ENCODE results near the gene TRIM2. TPM values are rescaled to one million over a fixed set of nuclear protein-coding genes. Genes with fewer than 3 reads are reported as not detected.

TRIM2 gene
- polyA plus RNA-seq, 3 donors = 0.50 to 0.96 (median 0.76) TPM

DNA sequence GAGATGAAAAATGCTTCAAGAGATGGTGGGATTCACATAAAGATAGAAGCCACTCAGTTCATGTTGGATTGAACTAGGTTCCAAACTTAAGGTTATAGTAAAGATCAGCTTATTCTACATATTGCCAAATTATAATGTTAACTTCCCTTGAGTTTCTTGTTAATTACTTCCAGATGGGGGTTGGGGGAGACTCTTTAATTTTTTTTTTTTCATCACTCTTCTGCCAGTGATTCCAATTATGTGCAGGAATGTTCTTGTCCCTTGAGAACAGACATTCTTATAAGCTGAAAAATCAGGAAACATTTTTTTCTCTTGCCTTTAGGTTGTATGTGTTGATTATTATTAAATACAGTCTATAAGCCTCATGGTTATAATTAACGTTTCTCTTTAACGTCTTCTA is 170.2 kb downstream of the TRIM2 start:
- Histone ChIP-seq H3K36me3 (replicated peaks in 1 of 2; ENCODE audit: control insufficient read depth in 1 of 2, insufficient read depth in 2 of 2, low read length in 2 of 2) (peaks cover 6 to 38% of the 10 kb centered on the region in 2 donors), H3K4me1 (ENCODE audit: control insufficient read depth in 1 of 2, insufficient read depth in 2 of 2, low read length in 2 of 2) (no peaks in the 10 kb centered on the region), H2AFZ (ENCODE audit: insufficient read depth, low read depth, low read length, poor library complexity, severe bottlenecking) (no peak overlapping the region), H3K4me3 (replicated peaks in 1 of 3; ENCODE audit: low read depth in 2 of 3, low read length in 3 of 3) (no peak overlapping the region), H3K27me3 (ENCODE audit: control insufficient read depth in 2 of 2, insufficient read depth in 2 of 2, low read length in 2 of 2) (no peaks in the 10 kb centered on the region), H4K20me1 (ENCODE audit: insufficient read depth, low read length) (no peaks in the 10 kb centered on the region), H3K79me2 (ENCODE audit: insufficient read depth, low read length) (no peaks in the 10 kb centered on the region), H3K9ac (ENCODE audit: insufficient read depth, low read length, poor library complexity, severe bottlenecking) (no peak overlapping the region), H3K4me2 (replicated peaks; ENCODE audit: extremely low read depth, low read length, poor library complexity, severe bottlenecking) (no peak overlapping the region), H3K27ac (ENCODE audit: low read depth in 1 of 2, low read length in 2 of 2) (no peak overlapping the region), H3K9me3 (replicated peaks in 1 of 2; ENCODE audit: control insufficient read depth in 1 of 2, insufficient read depth in 1 of 2, low read length in 2 of 2) (no peaks in the 10 kb centered on the region)
- WGBS (ENCODE audit: insufficient coverage) = no CpG with 5 or more reads among the region's 2 CpGs
- DNase-seq = no peak
- intact Hi-C loops (cut with micrococcal nuclease) = no loop called here
- H3K36me3 Mint-ChIP-seq = peaks cover 25 to 36% of the 10 kb centered on the region in 2 donors
- TF ChIP-seq CTCF (IDR thresholded peaks at IDR 0.05) = no peak
- no peak overlapping the region for H3K4me3 Mint-ChIP-seq
- peaks cover 3 to 15% (median 10%) of the 10 kb centered on the region in 7 donors for H3K9me3 Mint-ChIP-seq
- no peak overlapping the region for H3K27ac Mint-ChIP-seq
- H3K4me1 Mint-ChIP-seq = no peaks in the 10 kb centered on the region
- peaks cover 0 to 2% (median 0%) of the 10 kb centered on the region in 3 donors for H3K27me3 Mint-ChIP-seq (ENCODE audit: low read depth in 3 of 3)

- Mint-ChIP-seq H3K4me1 (no peaks in the 10 kb centered on the region), H3K27me3 (ENCODE audit: low read depth in 3 of 3) (peaks cover 0 to 2% (median 0%) of the 10 kb centered on the region in 3 donors), H3K9me3 (peaks cover 3 to 14% (median 8%) of the 10 kb centered on the region in 7 donors), H3K36me3 (peaks cover 19 to 27% of the 10 kb centered on the region in 2 donors), H3K4me3 (no peak overlapping the region), H3K27ac (no peak overlapping the region)
- intact Hi-C loops (cut with micrococcal nuclease) = no loop called here
- Histone ChIP-seq H3K4me1 (ENCODE audit: control insufficient read depth in 1 of 2, insufficient read depth in 2 of 2, low read length in 2 of 2) (no peaks in the 10 kb centered on the region), H3K27me3 (ENCODE audit: control insufficient read depth in 2 of 2, insufficient read depth in 2 of 2, low read length in 2 of 2) (no peaks in the 10 kb centered on the region), H3K36me3 (replicated peaks in 1 of 2; ENCODE audit: control insufficient read depth in 1 of 2, insufficient read depth in 2 of 2, low read length in 2 of 2) (peaks cover 3 to 30% of the 10 kb centered on the region in 2 donors), H3K79me2 (ENCODE audit: insufficient read depth, low read length) (no peaks in the 10 kb centered on the region), H3K27ac (ENCODE audit: low read depth in 1 of 2, low read length in 2 of 2) (no peak overlapping the region), H4K20me1 (ENCODE audit: insufficient read depth, low read length) (no peaks in the 10 kb centered on the region), H3K4me2 (replicated peaks; ENCODE audit: extremely low read depth, low read length, poor library complexity, severe bottlenecking) (no peak overlapping the region), H3K9me3 (replicated peaks in 1 of 2; ENCODE audit: control insufficient read depth in 1 of 2, insufficient read depth in 1 of 2, low read length in 2 of 2) (no peaks in the 10 kb centered on the region), H3K4me3 (replicated peaks in 1 of 3; ENCODE audit: low read depth in 2 of 3, low read length in 3 of 3) (no peak overlapping the region), H2AFZ (ENCODE audit: insufficient read depth, low read depth, low read length, poor library complexity, severe bottlenecking) (no peak overlapping the region), H3K9ac (ENCODE audit: insufficient read depth, low read length, poor library complexity, severe bottlenecking) (no peak overlapping the region)
- no CpG with 5 or more reads among the region's 1 CpG for WGBS (ENCODE audit: insufficient coverage)
- TF ChIP-seq CTCF (IDR thresholded peaks at IDR 0.05) = no peak
- DNase-seq = no peak
These were observed 171.1 kb downstream of the TRIM2 start for GRCh38 chr4:153375303-153375702.

All from CD14-positive monocyte (primary cell).